ENCODE results near the gene EIF4ENIF1.

DNA sequence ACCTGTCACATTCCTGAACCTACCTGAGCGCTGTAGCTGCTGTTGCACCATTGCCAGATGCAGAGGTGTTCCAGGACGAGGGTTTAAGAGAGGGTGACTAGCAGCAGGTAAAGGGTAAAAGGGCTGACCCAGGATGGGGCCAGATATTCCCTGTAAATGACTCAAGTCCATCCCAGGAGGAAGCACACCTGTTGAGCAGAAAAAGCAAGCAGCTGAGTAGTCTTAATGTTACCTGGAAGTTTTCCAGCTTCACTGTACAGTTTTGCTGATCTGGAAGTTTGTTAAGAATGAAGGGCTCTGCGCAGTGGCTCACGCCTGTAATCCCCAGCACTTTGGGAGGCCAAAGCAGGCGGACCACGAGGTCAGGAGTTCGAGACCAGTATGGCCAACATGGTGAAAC is 49.0 kb downstream of the EIF4ENIF1 start:
- TF ChIP-seq POLR2A (IDR thresholded peaks at IDR 0.05), result no peak
- TF ChIP-seq, protein P1, sequence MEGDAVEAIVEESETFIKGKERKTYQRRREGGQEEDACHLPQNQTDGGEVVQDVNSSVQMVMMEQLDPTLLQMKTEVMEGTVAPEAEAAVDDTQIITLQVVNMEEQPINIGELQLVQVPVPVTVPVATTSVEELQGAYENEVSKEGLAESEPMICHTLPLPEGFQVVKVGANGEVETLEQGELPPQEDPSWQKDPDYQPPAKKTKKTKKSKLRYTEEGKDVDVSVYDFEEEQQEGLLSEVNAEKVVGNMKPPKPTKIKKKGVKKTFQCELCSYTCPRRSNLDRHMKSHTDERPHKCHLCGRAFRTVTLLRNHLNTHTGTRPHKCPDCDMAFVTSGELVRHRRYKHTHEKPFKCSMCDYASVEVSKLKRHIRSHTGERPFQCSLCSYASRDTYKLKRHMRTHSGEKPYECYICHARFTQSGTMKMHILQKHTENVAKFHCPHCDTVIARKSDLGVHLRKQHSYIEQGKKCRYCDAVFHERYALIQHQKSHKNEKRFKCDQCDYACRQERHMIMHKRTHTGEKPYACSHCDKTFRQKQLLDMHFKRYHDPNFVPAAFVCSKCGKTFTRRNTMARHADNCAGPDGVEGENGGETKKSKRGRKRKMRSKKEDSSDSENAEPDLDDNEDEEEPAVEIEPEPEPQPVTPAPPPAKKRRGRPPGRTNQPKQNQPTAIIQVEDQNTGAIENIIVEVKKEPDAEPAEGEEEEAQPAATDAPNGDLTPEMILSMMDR (IDR thresholded peaks at IDR 0.05 in 8 of 11, conservative IDR thresholded peaks at IDR 0.05 in 3 of 11), result no peak

Data from spleen (tissue), 7 donors.